Chondrocyte (in vitro differentiated cells): ENCODE measurements around the gene CLTRN. TPM values are rescaled to one million over a fixed set of nuclear protein-coding genes. Genes with fewer than 3 reads are reported as not detected.

ENCODE experiments used
- DNase-seq: peaks from one replicate; pipeline ENCODE4 v3.0.0; 2021; ENCODE audit warnings: mixed read lengths, low spot score
- H3K27ac Mint-ChIP-seq: one replicate; pipeline ENCODE4 v1.8.0; 2021; ENCODE audit warnings: mild to moderate bottlenecking, moderate library complexity, mixed read lengths; ENCODE audit not compliant: unreplicated experiment
- H3K27me3 Mint-ChIP-seq: 2 replicates; pipeline ENCODE4 v1.8.0; 2021; ENCODE audit warnings: low read depth, mixed read lengths
- H3K36me3 Mint-ChIP-seq: 2 replicates; pipeline ENCODE4 v1.8.0; 2021; ENCODE audit warnings: low read depth, mixed read lengths
- H3K4me1 Mint-ChIP-seq: 2 replicates; pipeline ENCODE4 v1.8.0; 2021; ENCODE audit warnings: low read depth, mild to moderate bottlenecking, mixed read lengths
- H3K4me3 Mint-ChIP-seq: one replicate; pipeline ENCODE4 v1.8.0; 2021; ENCODE audit warnings: mild to moderate bottlenecking, moderate library complexity, mixed read lengths; ENCODE audit not compliant: unreplicated experiment
- H3K9me3 Mint-ChIP-seq: 2 replicates; pipeline ENCODE4 v1.8.0; 2021; ENCODE audit warnings: low read depth, mixed read lengths
- total RNA-seq: library from RNA; stranded (reverse); gene quantifications from 3 replicates; pipeline ENCODE4 v1.2.1, GENCODE V29; 2021
- TF ChIP-seq, protein P1 (sequence below): fragments of 200-600 bp; sonication (generic); IDR thresholded peaks from 2 replicates; pipeline ENCODE4 v1.5.0; 2021; ENCODE audit warnings: antibody characterized with exemption, mild to moderate bottlenecking, moderate library complexity

Gene CLTRN
- total RNA-seq, 1 donor from 2014 or later = 0.20 TPM

DNA sequence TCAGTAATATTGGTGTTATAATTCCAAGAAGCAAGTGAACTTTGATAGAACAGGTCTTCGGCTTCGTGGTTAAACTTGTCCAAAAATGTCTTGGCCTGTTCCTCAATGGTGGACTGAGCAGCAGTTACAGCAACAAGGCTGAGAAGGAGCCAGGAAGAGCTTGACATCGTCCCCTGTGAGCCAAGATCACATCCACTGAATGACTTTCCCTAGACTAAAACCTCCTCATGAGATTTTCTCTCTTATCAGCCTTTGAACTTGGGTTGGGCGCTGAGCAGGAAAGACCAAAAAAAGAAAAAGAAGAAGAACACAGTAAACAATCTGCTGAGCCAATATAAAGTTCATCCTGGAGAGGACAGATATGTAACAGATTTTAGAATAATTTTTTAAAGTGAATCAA, 63.9 kb downstream of the CLTRN start, which contains the start of gene ACE2:
Gene ACE2, minus strand, starts transcription at position 216 of the 400 bp plus-strand sequence. Its CDS starts 49 bp downstream, at position 167.
- no peaks in the 10 kb centered on the region for H3K4me1 Mint-ChIP-seq
- H3K4me3 Mint-ChIP-seq = no peak within 1 kb of the TSS
- DNase-seq = no peak
- TF ChIP-seq, protein P1, sequence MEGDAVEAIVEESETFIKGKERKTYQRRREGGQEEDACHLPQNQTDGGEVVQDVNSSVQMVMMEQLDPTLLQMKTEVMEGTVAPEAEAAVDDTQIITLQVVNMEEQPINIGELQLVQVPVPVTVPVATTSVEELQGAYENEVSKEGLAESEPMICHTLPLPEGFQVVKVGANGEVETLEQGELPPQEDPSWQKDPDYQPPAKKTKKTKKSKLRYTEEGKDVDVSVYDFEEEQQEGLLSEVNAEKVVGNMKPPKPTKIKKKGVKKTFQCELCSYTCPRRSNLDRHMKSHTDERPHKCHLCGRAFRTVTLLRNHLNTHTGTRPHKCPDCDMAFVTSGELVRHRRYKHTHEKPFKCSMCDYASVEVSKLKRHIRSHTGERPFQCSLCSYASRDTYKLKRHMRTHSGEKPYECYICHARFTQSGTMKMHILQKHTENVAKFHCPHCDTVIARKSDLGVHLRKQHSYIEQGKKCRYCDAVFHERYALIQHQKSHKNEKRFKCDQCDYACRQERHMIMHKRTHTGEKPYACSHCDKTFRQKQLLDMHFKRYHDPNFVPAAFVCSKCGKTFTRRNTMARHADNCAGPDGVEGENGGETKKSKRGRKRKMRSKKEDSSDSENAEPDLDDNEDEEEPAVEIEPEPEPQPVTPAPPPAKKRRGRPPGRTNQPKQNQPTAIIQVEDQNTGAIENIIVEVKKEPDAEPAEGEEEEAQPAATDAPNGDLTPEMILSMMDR = no peak
- H3K36me3 Mint-ChIP-seq = no peaks in the 10 kb centered on the region
- no peaks in the 10 kb centered on the region for H3K9me3 Mint-ChIP-seq
- no peak within 1 kb of the TSS for H3K27ac Mint-ChIP-seq
- peaks cover 11% of the 10 kb centered on the region for H3K27me3 Mint-ChIP-seq

DNA sequence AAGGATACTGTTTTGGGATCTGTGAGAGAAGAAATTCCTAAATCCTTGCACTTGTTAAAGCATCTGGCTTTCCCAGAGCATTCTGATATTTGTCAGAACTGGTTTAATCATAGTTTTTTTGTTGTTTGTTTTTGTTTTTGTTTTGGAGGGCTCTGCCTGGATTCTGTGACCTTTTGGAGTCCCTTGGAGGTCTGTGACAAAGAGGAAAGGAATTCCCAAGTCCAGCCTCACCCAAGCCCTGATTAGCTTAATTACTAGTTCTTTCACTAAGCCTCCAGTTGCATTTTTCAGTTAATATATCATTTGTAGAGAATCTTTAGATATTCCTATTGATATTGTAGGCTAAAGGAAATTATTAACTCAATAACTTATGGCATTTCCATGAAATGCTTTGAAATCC, 64.6 kb downstream of the CLTRN start:
- H3K9me3 Mint-ChIP-seq = no peaks in the 10 kb centered on the region

DNA sequence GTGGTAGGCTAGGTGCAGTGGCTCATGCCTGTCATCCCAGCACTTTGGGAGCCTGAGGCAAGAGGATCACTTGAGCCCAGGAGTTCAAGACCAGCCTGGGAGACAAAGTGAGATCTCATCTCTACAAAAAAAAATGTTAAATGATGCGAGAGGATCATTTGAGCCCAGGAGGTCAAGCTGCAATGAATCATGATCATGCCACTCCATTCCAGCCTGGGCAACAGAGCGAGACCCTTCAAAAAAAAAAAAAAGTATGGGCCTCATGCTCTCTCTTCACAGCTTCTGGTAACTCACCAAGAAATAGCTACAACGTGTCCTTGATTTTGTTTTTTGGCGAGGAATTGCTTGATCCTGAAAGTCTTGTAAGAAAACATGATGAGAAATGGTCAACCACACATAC, 65.1 kb downstream of the CLTRN start:
- Mint-ChIP-seq H3K27me3 (peaks cover 4% of the 10 kb centered on the region), H3K36me3 (no peaks in the 10 kb centered on the region), H3K4me1 (no peaks in the 10 kb centered on the region), H3K9me3 (no peaks in the 10 kb centered on the region), H3K27ac (no peak overlapping the region), H3K4me3 (no peak overlapping the region)
- no peak for DNase-seq
- TF ChIP-seq, protein P1 = no peak

More for the DNA sequence above, 64.6 kb downstream of the CLTRN start:
- TF ChIP-seq, protein P1 = no peak
- Mint-ChIP-seq H3K4me1 (no peaks in the 10 kb centered on the region), H3K27me3 (peaks cover 4% of the 10 kb centered on the region), H3K27ac (no peak overlapping the region), H3K36me3 (no peaks in the 10 kb centered on the region), H3K4me3 (no peak overlapping the region)
- no peak for DNase-seq

DNA sequence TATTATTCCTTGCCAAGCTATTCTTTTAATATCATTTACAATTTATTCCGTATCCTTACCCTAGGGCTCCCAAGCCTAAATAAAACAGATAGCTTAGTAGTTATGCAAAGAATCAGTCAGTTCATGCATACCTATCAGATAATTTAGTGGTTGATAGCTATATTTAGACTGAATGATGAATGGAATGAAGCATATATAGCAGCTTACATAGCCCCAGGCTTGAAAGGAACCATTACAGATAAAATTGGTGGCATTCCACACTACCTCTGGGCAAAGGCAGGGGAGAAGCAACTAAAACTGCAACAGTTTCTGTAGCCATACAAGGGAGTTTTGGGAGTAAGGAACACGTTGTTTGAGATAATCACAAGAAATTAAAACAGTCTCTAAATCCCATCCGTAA, 66.6 kb downstream of the CLTRN start:
- no peaks in the 10 kb centered on the region for H3K36me3 Mint-ChIP-seq
- H3K4me1 Mint-ChIP-seq = no peaks in the 10 kb centered on the region
- DNase-seq = no peak
- peaks cover 7% of the 10 kb centered on the region for H3K27me3 Mint-ChIP-seq
- no peaks in the 10 kb centered on the region for H3K9me3 Mint-ChIP-seq
- no peak overlapping the region for H3K4me3 Mint-ChIP-seq
- TF ChIP-seq, protein P1 = no peak
- no peak overlapping the region for H3K27ac Mint-ChIP-seq

DNA sequence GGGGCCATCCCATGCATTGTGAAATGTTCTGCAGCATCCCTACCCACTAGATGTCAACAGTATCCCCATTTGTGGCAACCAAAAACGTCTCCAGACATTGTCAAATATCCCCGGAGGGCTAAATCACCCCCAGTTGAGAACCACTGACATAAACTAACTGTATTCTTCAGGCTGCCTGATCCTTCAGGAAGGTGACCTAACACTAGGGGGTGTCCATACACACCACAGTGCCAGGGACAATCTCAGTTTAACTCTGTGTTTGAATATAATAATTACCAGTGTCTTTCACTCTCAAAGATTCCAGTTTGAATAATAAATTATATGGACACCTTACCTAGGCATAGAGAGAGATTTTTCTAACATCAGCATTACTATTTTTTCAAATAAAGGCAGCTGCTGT, 70.2 kb downstream of the CLTRN start:
- H3K4me3 Mint-ChIP-seq = no peak overlapping the region
- TF ChIP-seq, protein P1 = no peak
- no peak overlapping the region for H3K27ac Mint-ChIP-seq
- DNase-seq = no peak
- peaks cover 20% of the 10 kb centered on the region for H3K27me3 Mint-ChIP-seq
- H3K4me1 Mint-ChIP-seq = no peaks in the 10 kb centered on the region
- no peaks in the 10 kb centered on the region for H3K9me3 Mint-ChIP-seq
- H3K36me3 Mint-ChIP-seq = no peaks in the 10 kb centered on the region
